Sigmoid colon (tissue), 7 donors: ENCODE measurements around the gene RNF10. TPM values are rescaled to one million over a fixed set of nuclear protein-coding genes. Genes with fewer than 3 reads are reported as not detected.

Source experiments
- DNase-seq: peaks from one replicate; pipeline ENCODE4 v3.0.0-alpha.2; 2019
- H3K27ac ChIP-seq, 4 donors: fragments of 200-600 bp; sonication (generic); one replicate each; pipeline ENCODE4 v1.5.1; 2016 to 2019; ENCODE audit warnings: mild to moderate bottlenecking in 1 of 4
- H3K27me3 ChIP-seq, 3 donors: fragments of 200-600 bp; sonication (generic); one replicate each; pipeline ENCODE4 v1.5.1; 2019; ENCODE audit warnings: mild to moderate bottlenecking in 1 of 3
- H3K36me3 ChIP-seq, 4 donors: fragments of 200-600 bp; sonication (generic); one replicate each; pipeline ENCODE4 v1.5.1; 2016 to 2019
- H3K4me1 ChIP-seq, 4 donors: fragments of 200-600 bp; sonication (generic); one replicate each; pipeline ENCODE4 v1.5.1; 2017 to 2019
- H3K4me3 ChIP-seq, 4 donors: fragments of 200-600 bp; sonication (generic); one replicate each; pipeline ENCODE4 v1.5.1; 2017 to 2019; ENCODE audit warnings: mild to moderate bottlenecking in 2 of 4, moderate library complexity in 1 of 4
- H3K9me3 ChIP-seq, 4 donors: fragments of 200-600 bp in 3 of 4; sonication (generic) in 3 of 4; one replicate each; pipeline versions ENCODE4 v1.5.1 to v1.6.1; 2013 to 2019
- CTCF ChIP-seq, 4 experiments: fragments of 450-650 bp in 3 of 4; fragments of 200-600 bp in 1 of 4; IDR thresholded peaks; one replicate each; pipeline ENCODE4 v1.5.1; 2016 to 2019; ENCODE audit warnings: antibody characterized with exemption in 4 of 4, mild to moderate bottlenecking in 3 of 4, moderate library complexity in 2 of 4
- EP300 ChIP-seq, 4 donors: sonication (generic); formaldehyde crosslinking; IDR thresholded peaks; one replicate each; pipeline ENCODE4 v1.6.1; 2017; ENCODE audit warnings: antibody characterized with exemption in 4 of 4
- POLR2A ChIP-seq, 2 donors: fragments of 450-650 bp; IDR thresholded peaks; one replicate each; pipeline ENCODE4 v1.6.1; 2016; ENCODE audit warnings: antibody characterized with exemption in 2 of 2, mild to moderate bottlenecking in 2 of 2, moderate library complexity in 2 of 2
- POLR2AphosphoS5 ChIP-seq, 4 donors: sonication (generic); formaldehyde crosslinking; IDR thresholded peaks; one replicate each; pipeline ENCODE4 v1.6.1; 2017; ENCODE audit warnings: antibody characterized with exemption in 4 of 4
- WGBS, 2 donors: extraction: QIAGEN DNeasy Blood & Tissue Kit; methylation state at CpG; one replicate each; pipeline ENCODE4 v1.1.7; 2013; 5-methylcytosine and 5-hydroxymethylcytosine counted together
- intact Hi-C: fragments of 100-400 bp; cut with DNase I; formaldehyde crosslinking; loops from one replicate; pipeline ENCODE4 v1.15.1; 2023
- polyA plus RNA-seq, 3 donors: library from polyadenylated mRNA; stranded (reverse); fragments of 200-250 nt; gene quantifications; one replicate each; pipeline ENCODE4 v1.2.3, GENCODE V29; 2013
- small RNA-seq, 3 donors: library from RNA; depleted of rRNA; stranded (forward); fragments of <200 nt; gene quantifications; one replicate each; pipeline ENCODE3, GENCODE V24; 2016
- total RNA-seq, 4 donors: library from RNA; depleted of rRNA; stranded (reverse); fragments of >200 nt; gene quantifications; one replicate each; pipeline ENCODE4 v1.1.0, GENCODE V29; 2016
- donor health status: healthy with polysubstance abuse.
- donor health status: Bipolar disorder and iron deficiency.
- donor health status: healthy.

RNF10 gene
- total and polyA plus RNA-seq, 7 donors: 106 to 177 (median 115) TPM

DNA sequence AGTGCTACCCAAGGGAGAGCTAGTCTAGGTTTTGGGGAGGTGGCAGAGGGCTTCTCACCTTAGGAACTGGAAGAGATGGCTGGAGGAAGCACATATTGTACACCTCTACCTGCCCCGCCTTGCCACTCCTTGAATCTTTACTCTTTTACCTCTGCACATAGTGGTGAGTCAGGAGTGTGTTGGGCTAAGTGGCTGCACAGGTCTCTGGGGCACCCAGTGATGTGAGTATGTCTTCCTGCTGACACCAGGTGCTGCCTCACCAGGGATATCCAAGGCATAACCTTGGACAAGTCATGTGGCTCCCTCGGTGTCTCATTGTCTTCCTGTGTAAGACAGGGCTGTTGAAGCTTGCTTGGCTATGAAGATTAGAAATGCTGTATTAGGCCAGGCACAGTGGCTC is 86.5 kb downstream of the RNF10 start:
- Histone ChIP-seq H3K4me1 (no peaks in the 10 kb centered on the region), H3K9me3 (no peaks in the 10 kb centered on the region), H3K36me3 (no peaks in the 10 kb centered on the region), H3K27ac (no peak overlapping the region), H3K4me3 (no peak overlapping the region), H3K27me3 (peaks cover 0 to 26% (median 5%) of the 10 kb centered on the region in 3 donors)
- 30 to 67% methylated on average over 2 of the region's 2 CpGs for WGBS, 2 donors
- TF ChIP-seq POLR2AphosphoS5 (IDR thresholded peaks at IDR 0.05): no peak
- TF ChIP-seq EP300 (IDR thresholded peaks at IDR 0.05): no peak
- TF ChIP-seq CTCF (IDR thresholded peaks at IDR 0.05): no peak
- no peak for TF ChIP-seq POLR2A (IDR thresholded peaks at IDR 0.05)
- intact Hi-C loops: no loop called here
- DNase-seq: no peak

GRCh38 chr12:120625557-120626419 is 91.6 kb downstream of the RNF10 start:
- Histone ChIP-seq H3K27me3 (peaks cover 0 to 6% (median 0%) of the 10 kb centered on the region in 3 donors), H3K4me3 (no peak overlapping the region), H3K4me1 (no peaks in the 10 kb centered on the region), H3K36me3 (no peaks in the 10 kb centered on the region), H3K9me3 (no peaks in the 10 kb centered on the region), H3K27ac (no peak overlapping the region)
- no peak for DNase-seq
- 76 to 83% methylated on average over 26 of the region's 26 CpGs for WGBS, 2 donors
- no peak for TF ChIP-seq CTCF (IDR thresholded peaks at IDR 0.05)
- no peak for TF ChIP-seq EP300 (IDR thresholded peaks at IDR 0.05)
- TF ChIP-seq POLR2A (IDR thresholded peaks at IDR 0.05): no peak
- TF ChIP-seq POLR2AphosphoS5 (IDR thresholded peaks at IDR 0.05): no peak
- intact Hi-C loops: no loop called here

Small RNAs within 50 kb of the gene (small RNA-seq; reads per million reads assigned to genes)
- gene RF00019: 0 reads per million in 3 donors

Other genes with a start within 250 kb of the RNF10 start
- gene RNU4-2, start 242.5 kb upstream of the RNF10 start, total RNA-seq: under 1 TPM; under 0.01 TPM
- not detected for gene RNU4-2, start 242.5 kb upstream of the RNF10 start, polyA plus RNA-seq
- under 1 TPM in 3 of 4 donors, not detected in 1; under 0.01 TPM for gene RNU4-1, start 241.1 kb upstream of the RNF10 start, total RNA-seq
- gene RNU4-1, start 241.1 kb upstream of the RNF10 start, polyA plus RNA-seq: not detected
- 1 to 10 TPM; 2.8 to 3.6 (median 3.2) TPM for gene SIRT4, start 232.0 kb upstream of the RNF10 start, total RNA-seq
- gene SIRT4, start 232.0 kb upstream of the RNF10 start, polyA plus RNA-seq: 1 to 10 TPM in 1 of 3 donors, under 1 TPM in 2; 0.69 to 1.2 (median 0.92) TPM
- gene PLA2G1B, start 206.6 kb upstream of the RNF10 start, total RNA-seq: not detected
- 1 to 10 TPM in 1 of 3 donors, not detected in 2; 7.8 TPM for gene PLA2G1B, start 206.6 kb upstream of the RNF10 start, polyA plus RNA-seq
- under 1 TPM in 1 of 4 donors, not detected in 3; 0.66 TPM for gene MSI1, start 165.2 kb upstream of the RNF10 start, total RNA-seq
- 1 to 10 TPM in 2 of 3 donors, under 1 TPM in 1; 0.60 to 1.2 (median 1.2) TPM for gene MSI1, start 165.2 kb upstream of the RNF10 start, polyA plus RNA-seq
- gene COX6A1, start 96.2 kb upstream of the RNF10 start, total RNA-seq: 100 to 1,000 TPM; 432 to 759 (median 620) TPM
- gene COX6A1, start 96.2 kb upstream of the RNF10 start, polyA plus RNA-seq: 1,000 to 10,000 TPM in 1 of 3 donors, 100 to 1,000 TPM in 2; 628 to 1,413 (median 992) TPM
- 10 to 100 TPM in 3 of 4 donors, 1 to 10 TPM in 1; 8.6 to 14.8 (median 12.4) TPM for gene TRIAP1, start 88.0 kb upstream of the RNF10 start, total RNA-seq
- gene TRIAP1, start 88.0 kb upstream of the RNF10 start, polyA plus RNA-seq: 10 to 100 TPM; 33.6 to 37.7 (median 34.8) TPM
- 10 to 100 TPM; 17.4 to 20.0 (median 19.2) TPM for gene GATC, start 87.9 kb upstream of the RNF10 start, total RNA-seq
- gene GATC, start 87.9 kb upstream of the RNF10 start, polyA plus RNA-seq: 10 to 100 TPM in 2 of 3 donors, 1 to 10 TPM in 1; 8.4 to 15.0 (median 13.0) TPM
- gene SRSF9, start 64.6 kb upstream of the RNF10 start, total RNA-seq: 10 to 100 TPM; 41.4 to 55.1 (median 45.2) TPM
- gene SRSF9, start 64.6 kb upstream of the RNF10 start, polyA plus RNA-seq: 100 to 1,000 TPM; 136 to 187 (median 158) TPM
- gene DYNLL1, start 38.2 kb upstream of the RNF10 start, total RNA-seq: 100 to 1,000 TPM; 204 to 254 (median 235) TPM
- gene DYNLL1, start 38.2 kb upstream of the RNF10 start, polyA plus RNA-seq: 100 to 1,000 TPM; 285 to 942 (median 912) TPM
- 10 to 100 TPM; 17.4 to 29.4 (median 26.4) TPM for gene COQ5, start 5.2 kb upstream of the RNF10 start, total RNA-seq
- 10 to 100 TPM; 29.2 to 62.9 (median 38.4) TPM for gene COQ5, start 5.2 kb upstream of the RNF10 start, polyA plus RNA-seq
- gene POP5, start 47.0 kb downstream of the RNF10 start, total RNA-seq: 10 to 100 TPM; 21.0 to 33.4 (median 25.2) TPM
- 10 to 100 TPM; 27.6 to 58.0 (median 28.4) TPM for gene POP5, start 47.0 kb downstream of the RNF10 start, polyA plus RNA-seq
- 1 to 10 TPM in 3 of 4 donors, under 1 TPM in 1; 0.71 to 1.8 (median 1.7) TPM for gene CABP1, start 106.3 kb downstream of the RNF10 start, total RNA-seq
- 1 to 10 TPM in 1 of 3 donors, under 1 TPM in 2; 0.60 to 1.6 (median 0.92) TPM for gene CABP1, start 106.3 kb downstream of the RNF10 start, polyA plus RNA-seq
- gene MLEC, start 152.8 kb downstream of the RNF10 start, total RNA-seq: 10 to 100 TPM; 30.3 to 40.3 (median 33.6) TPM
- 100 to 1,000 TPM in 1 of 3 donors, 10 to 100 TPM in 2; 22.2 to 164 (median 31.0) TPM for gene MLEC, start 152.8 kb downstream of the RNF10 start, polyA plus RNA-seq
- 10 to 100 TPM; 11.1 to 18.3 (median 18.1) TPM for gene UNC119B, start 176.1 kb downstream of the RNF10 start, total RNA-seq
- 10 to 100 TPM in 1 of 3 donors, 1 to 10 TPM in 2; 8.4 to 19.3 (median 9.9) TPM for gene UNC119B, start 176.1 kb downstream of the RNF10 start, polyA plus RNA-seq
- gene ACADS, start 191.5 kb downstream of the RNF10 start, total RNA-seq: 10 to 100 TPM; 36.8 to 40.3 (median 39.1) TPM
- 100 to 1,000 TPM; 111 to 325 (median 192) TPM for gene ACADS, start 191.5 kb downstream of the RNF10 start, polyA plus RNA-seq